ENCODE measurements around the gene ZNF789.
A peak's percentile ranks its signal among the peaks of the same experiment; 100 is the strongest.
"Not testable (repeated sequence)": the region's sequence is repeated elsewhere in the genome, so short reads cannot be mapped to it uniquely, and the experiment has no call there.

ZNF789 gene

DNA sequence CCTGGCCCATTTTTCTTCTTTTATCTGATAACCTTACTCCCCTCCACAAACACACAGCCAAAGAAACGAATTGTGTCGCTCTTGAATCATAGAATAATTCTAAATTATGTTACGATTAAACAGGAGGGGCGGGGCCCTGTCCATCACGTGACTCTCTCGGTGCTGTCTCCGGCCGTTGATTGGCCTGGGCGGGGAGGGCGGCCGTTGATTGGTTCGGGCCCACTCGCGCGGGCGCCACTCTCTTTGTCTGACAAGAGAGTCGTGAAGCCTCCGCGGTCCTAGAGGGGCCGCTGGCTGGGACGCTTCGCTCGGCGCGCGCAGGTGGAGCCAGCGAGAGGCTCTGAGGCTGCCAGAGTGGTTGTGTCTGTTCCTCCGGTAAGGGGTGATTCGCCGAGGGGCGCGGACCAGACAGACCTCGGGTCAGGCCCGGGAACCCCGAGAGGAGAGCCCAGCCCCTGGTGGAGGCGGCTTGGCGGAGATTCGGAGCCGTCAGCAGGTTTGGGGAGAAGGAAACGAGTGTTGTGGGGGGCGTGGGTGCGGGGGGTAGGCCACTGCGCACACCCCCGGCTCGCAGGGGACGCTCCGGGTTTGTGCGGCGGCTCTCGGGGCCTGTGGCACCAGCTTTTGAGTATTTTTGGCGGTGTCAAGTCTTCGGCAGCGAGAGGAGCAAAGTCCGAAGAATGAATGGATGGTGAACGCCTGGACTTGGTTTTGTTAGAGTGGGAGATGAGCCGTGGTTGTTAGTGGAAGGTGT is at the start of gene ZNF789:
ZNF789 (plus strand) TSS at position 330 of the 754 bp plus-strand sequence. CDS start 3,567 bp downstream, outside the sequence.
- DNase-seq = peak; percentile 96

DNA sequence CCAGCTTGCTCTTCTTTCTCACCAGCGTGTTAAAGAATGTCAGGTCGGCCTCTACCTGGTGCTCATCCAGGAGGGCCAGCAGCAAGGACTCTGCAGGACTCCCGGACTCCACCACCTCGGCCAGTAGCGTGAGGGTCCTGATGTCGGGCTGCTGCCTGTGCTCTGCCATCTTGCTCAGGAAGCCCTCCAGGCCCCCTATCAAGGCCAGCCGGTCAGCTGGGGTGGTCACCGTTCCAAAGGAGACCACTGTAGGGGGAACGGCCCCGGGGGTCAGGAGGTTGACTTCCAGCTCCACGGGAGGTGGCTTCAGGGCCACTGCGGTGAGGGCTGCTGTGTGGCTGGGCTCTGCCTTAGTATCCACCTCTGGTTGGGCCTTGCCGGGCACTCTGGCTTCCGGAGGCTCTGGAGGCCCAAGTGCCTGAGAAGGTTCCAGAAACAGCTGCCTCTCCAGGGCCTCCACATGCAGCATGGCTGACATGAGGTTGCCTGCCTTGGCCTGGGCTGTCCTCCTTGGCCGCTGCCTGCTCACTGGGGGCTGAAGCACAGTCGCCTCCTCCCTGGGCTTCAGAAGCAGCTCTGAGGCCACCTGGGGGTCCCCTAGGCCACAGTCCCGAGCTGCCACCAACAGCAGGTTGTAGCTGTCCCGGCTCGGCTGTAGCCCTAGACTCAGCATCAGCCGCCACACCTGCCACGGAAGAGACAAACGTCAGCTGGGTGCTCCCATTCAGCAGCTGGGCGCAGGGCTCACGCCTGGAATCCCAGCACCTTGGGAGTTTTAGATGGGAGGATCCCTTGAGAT is 47.6 kb upstream of the ZNF789 start:
- DNase-seq = no peak

GRCh38 chr7:99428972-99429566 is 43.6 kb upstream of the ZNF789 start:
- no peak for DNase-seq

DNA sequence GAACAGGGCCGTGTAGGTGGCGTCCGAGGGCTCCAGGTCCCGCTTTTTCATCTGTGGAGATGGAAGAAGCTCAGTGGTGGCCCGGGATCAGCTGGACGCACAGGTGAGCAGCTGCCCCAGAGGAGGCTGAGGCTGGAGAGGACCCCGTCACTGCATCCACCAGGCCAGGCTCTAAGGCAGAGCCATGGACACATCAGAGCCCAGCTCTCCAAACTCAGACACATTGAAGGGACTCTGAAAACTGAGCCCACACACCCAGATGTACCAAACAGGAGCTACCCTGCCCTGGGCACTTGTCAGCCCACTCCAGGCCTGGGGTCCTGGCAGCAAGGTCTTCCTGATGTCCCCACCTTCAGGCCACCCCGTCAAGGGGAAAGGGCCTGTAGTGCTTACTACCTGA is 42.9 kb upstream of the ZNF789 start:
- DNase-seq = no peak

- DNase-seq = not testable (repeated sequence)
Observed at GRCh38 chr7:99431756-99432540, 40.7 kb upstream of the ZNF789 start.

GRCh38 chr7:99433158-99433557 is 39.5 kb upstream of the ZNF789 start:
- no peak for DNase-seq

DNA sequence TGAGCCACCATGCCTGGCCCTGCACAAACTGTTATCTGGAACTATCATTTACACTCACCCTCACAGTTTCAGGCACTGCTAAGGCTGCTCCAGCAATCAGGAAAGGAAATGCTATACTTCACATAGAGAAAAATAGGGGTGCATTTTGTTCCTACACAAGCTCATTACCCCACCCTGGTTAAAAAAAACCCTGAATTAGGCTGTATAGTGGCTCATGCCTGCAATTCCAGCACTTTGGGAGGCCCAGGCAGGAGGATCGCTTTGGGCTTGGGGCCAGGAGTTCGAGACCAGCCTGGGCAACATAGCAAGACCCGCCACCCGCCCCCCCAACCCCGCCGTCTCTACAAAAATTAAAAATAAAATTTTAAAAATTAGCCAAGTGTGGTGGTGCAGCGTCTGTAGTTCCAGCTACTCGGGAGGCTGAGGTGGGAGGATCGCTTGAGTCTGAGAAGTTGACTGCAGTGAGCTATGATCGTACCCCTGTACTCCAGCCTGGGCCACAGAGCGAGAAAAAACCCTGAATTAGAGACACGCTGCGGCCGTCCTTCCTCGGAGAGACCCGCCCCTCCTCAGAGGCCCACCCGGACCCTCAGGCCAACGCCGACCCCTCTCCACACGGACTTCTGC is 34.6 kb upstream of the ZNF789 start:
- no peak for DNase-seq

GRCh38 chr7:99438573-99439480 is 33.9 kb upstream of the ZNF789 start, which contains the start of the genes CPSF4 and PTCD1:
Gene CPSF4, plus strand, starts transcription at chr7:99438943. Its CDS starts 140 bp downstream, at chr7:99439083.
Gene PTCD1, minus strand, starts transcription at chr7:99438798. Its CDS starts 3,556 bp downstream, at chr7:99435242.
- peak; percentile 83 for DNase-seq

GRCh38 chr7:99440195-99440594 is 32.5 kb upstream of the ZNF789 start:
- DNase-seq = no peak

DNA sequence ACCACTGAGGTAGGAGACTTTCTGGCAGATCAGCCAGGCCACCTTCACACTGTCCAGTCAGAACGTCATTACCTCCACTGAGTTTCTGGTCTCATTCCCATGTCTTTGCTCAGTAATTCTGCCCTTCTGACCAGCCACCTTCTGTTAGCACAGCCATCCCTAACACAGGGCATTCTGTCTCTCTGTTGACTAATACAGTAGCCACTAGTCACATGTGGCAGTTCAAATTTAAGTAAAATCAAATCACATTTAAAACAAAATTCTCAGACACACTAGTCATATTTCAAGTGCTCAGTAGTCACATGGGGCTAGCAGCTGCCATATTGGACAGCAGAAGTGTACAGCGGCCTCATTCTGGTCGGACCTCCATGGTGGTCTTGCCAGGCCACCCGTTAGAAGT is 26.6 kb upstream of the ZNF789 start:
- DNase-seq = no peak

DNA sequence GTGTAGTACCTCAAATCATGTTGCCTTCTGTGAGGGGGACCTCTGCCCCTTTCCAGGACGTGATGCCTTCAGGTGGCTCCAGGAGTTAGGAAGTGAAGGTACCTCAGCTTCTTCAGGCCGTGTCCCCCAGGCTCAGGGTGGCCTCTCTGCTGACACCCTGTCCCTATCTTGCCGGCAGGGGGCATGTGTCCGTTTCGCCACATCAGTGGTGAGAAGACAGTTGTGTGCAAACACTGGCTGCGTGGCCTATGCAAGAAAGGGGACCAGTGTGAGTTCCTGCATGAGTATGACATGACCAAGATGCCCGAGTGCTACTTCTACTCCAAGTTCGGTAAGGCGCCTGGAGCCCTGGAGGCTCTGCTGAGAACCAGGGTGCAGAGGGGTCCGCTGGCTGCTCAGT is 24.7 kb upstream of the ZNF789 start:
- DNase-seq = peak; percentile 7

DNA sequence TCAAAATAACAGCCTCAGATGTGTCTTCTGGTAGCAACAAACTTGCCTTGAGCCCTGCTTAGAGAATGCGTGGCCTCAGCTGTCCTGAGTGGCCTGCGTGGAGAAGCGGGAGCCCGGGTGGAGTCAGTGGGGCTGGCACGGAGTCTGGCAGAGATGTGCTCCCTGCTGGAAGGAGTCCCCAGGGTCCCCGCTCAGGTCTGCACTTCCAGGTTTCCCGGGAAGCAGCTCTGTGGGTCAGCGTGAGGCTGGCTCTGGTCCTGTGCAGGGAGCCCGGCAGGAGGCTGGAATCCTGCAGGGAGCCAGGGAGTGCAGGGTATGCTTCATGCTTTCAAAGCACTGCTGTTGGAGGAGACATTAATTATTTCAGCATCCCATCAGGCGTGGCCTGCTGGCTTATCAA is 23.8 kb upstream of the ZNF789 start:
- DNase-seq = no peak

- DNase-seq = peak; percentile 26
Observed at GRCh38 chr7:99449326-99449725, 23.4 kb upstream of the ZNF789 start.

DNA sequence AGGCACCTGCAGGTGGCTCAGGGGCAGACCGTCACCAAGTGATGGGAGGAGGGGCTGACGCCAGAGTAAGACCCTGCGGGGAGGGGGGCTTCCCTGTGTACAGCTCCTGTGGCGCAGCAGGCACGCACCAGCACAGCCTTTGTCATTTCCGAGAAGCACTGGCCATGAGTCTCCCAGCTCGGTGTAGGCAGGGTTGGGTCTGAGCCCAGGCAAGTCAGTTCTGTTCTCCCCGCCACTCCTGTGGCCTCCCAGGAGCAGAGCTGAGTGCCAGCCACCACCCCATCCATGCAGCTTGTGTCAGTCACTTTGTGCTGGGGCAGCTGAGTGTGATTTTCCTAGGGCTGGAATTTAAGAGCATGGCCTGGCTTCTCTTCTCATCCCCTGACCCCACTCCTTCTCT is 20.8 kb upstream of the ZNF789 start:
- DNase-seq = no peak

GRCh38 chr7:99452541-99452940 is 20.1 kb upstream of the ZNF789 start:
- no peak for DNase-seq

DNA sequence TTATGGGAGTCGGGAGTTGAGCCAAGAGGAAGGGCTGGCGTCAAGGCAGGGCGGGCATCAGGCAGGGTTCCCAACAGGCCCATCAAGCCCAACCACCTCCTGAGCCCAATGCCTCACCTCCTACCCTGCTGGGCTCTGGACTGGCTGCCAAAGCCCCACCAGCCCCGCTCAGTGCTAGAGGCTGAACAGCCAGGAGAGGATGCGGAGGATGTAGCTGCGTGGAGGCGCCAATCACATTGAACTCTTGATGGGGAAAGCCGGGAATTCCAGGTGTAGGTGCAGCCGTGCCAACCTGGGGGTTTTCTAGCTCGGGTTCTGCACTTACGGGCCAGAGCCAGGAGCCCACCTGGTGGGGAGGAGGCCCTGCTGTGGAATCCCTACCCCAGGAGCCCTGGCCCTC is 19.6 kb upstream of the ZNF789 start:
- no peak for DNase-seq

DNA sequence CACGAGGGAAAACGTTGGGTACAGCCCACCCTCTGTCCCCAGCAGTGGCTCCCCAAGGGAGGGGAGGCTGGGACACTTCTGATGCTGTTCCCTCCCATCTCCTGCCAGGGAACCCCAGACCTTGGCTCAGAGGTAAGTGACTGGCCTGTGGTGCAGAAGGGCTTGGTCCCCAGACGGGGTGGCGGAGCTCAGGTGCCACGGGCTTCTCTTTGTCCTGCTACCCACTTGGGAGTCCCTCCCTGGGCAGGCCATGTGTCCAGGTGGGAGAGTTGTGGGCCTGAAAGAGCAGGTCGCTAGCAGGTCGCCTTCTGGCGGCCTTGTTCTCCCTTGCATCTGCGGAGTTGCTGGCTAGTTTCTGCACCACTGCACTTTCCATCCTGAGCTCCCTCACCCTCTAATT is 16.8 kb upstream of the ZNF789 start:
- no peak for DNase-seq

DNA sequence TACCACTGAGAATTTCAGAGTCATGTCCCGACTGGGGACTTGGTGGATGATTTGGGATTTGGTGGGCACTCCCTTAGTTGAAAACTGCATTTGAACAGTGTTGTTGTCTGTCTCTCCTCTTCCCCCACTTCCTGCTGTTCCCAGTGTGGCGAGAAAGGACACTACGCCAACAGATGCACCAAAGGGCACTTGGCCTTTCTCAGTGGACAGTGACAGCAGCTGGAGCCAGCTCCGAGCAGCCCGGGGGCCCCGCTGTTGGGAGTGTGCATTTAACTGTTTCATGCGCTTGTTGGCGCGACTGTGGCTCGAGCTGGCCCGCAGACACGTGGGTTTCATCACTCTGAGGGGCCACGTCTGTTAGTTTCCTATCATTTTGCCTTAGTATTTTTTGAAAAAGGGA is 16.4 kb upstream of the ZNF789 start:
- no peak for DNase-seq

DNA sequence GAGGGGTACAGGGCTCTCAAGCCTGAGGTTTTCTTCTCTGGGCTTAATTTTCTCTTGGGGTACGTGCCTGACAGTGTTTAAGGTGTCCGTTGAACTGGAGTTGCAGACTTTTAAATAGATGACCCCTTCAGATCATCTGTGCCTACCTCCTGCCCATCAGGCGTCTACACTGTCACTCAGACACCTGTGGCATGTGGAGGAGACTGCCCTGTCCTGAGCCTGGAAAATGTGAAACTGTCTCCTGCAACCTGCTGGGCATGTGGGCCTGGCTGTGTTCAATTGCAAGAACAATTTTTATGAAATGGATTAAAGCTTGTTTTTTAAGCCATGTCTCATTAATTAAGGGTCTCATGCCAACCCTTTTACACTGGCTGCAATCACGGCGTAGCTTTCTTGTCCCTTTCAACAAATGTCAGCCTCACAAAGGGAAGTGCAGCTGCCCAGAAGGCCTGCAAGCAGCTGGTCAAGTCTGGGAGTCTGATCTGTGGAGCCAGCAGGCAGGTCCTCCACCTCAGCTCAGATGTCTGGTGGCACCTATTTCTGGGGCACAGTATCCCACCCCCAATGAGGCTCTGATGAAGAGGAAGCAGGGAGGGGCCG is 15.5 kb upstream of the ZNF789 start:
- DNase-seq = no peak

GRCh38 chr7:99457650-99458493 is 14.8 kb upstream of the ZNF789 start:
- no peak for DNase-seq

Measured in NCI-H1694 treated with DMSO at 0.1 percent for 48 hours (cell line).